22Rv1 (cell line): ENCODE results near the gene DNAH9.

ENCODE experiments used
- H3K27ac ChIP-seq: fragments of 450-650 bp; 2 replicates; pipeline ENCODE4 v1.5.1; 2017
- CTCF ChIP-seq: fragments of 450-650 bp; IDR thresholded peaks from 2 replicates; pipeline ENCODE4 v1.5.1; 2017; ENCODE audit warnings: mild to moderate bottlenecking
- ZFX ChIP-seq: fragments of 450-650 bp; IDR thresholded peaks from 2 replicates; pipeline ENCODE4 v1.6.1; 2017; ENCODE audit warnings: antibody characterized with exemption, borderline replicate concordance

Gene DNAH9

GRCh38 chr17:11832401-11833137 lies 234.3 kb downstream of the DNAH9 start:
- TF ChIP-seq ZFX, result no peak
- no peak overlapping the region for H3K27ac ChIP-seq

- TF ChIP-seq CTCF (no peak), ZFX (no peak)
- no peak overlapping the region for H3K27ac ChIP-seq
Observed at GRCh38 chr17:11836508-11836907, 238.2 kb downstream of the DNAH9 start.

- no peak for TF ChIP-seq CTCF
- no peak for TF ChIP-seq ZFX
- H3K27ac ChIP-seq, result no peak overlapping the region
Observed at GRCh38 chr17:11840052-11840451, 241.8 kb downstream of the DNAH9 start.

GRCh38 chr17:11840831-11841230 lies 242.6 kb downstream of the DNAH9 start:
- no peak for TF ChIP-seq CTCF
- TF ChIP-seq ZFX, result no peak
- no peak overlapping the region for H3K27ac ChIP-seq

- TF ChIP-seq ZFX, result no peak
- no peak for TF ChIP-seq CTCF
- H3K27ac ChIP-seq, result no peak overlapping the region
Observed at GRCh38 chr17:11848330-11848729, 250.1 kb downstream of the DNAH9 start.

DNA sequence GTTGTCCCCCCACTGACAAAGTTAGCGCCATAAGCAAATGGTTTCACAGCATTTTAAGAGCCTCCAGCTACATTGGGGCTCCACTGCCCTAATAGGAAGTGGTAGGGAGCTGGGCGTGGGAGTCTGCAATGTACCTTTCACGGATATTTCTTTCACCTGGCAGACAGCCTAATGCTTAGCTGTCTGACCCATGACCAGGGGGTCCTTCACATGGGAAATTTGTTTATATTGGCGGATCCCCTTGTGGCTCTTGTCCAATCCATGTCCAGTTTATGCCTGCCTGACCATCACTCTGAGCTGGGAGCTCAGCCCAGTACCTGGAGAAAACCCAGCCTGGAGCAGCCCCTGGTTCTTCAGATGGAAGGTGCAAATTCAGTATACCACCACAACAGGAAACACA lies 254.0 kb downstream of the DNAH9 start:
- no peak overlapping the region for H3K27ac ChIP-seq
- TF ChIP-seq ZFX (no peak), CTCF (no peak)

DNA sequence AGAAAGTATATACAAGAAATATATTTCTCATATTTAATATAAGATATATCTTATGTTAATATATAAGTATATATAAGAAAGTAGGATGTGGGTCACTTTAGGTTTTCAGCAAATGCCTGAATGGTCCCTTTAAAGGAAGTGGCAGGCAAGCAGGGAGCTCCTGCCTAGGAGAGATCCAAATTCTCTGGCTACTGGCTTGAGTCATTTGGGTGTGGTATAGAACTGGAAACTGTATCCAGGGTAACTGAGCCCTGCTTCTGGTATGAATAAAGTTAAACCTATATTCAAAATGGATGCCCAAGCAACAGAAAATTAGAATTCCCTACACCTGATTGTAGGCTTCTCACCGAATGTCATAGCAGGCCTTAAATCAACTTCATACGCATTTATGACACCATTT lies 254.6 kb downstream of the DNAH9 start:
- no peak overlapping the region for H3K27ac ChIP-seq
- no peak for TF ChIP-seq ZFX
- no peak for TF ChIP-seq CTCF
